SU-DHL-6 (cell line): ENCODE data around the gene LRRC1.

ENCODE experiments used
- H2AFZ ChIP-seq: fragments of 200-600 bp; sonication (generic); 2 replicates; pipeline ENCODE4 v1.6.1; 2014; ENCODE audit warnings: low read depth, mild to moderate bottlenecking, moderate library complexity, mixed read lengths, antibody characterized with exemption, low read length; ENCODE audit not compliant: severe bottlenecking
- H3F3A ChIP-seq: fragments of 200-600 bp; shearing (Covaris generic); 2 replicates; pipeline ENCODE4 v1.6.0; 2016; ENCODE audit warnings: antibody characterized with exemption, mild to moderate bottlenecking; ENCODE audit not compliant: insufficient read depth
- H3K27ac ChIP-seq: fragments of 200-600 bp; sonication (generic); 2 replicates; pipeline ENCODE4 v1.5.1; 2016; ENCODE audit warnings: low read depth, mild to moderate bottlenecking, low read length, moderate library complexity, mixed read lengths
- H3K27me3 ChIP-seq: fragments of 200-600 bp; sonication (generic), shearing (Covaris generic); 2 replicates; pipeline ENCODE4 v1.6.0; 2014; ENCODE audit warnings: mild to moderate bottlenecking, low read length
- H3K36me3 ChIP-seq: fragments of 200-600 bp; sonication (generic); 2 replicates; pipeline ENCODE4 v1.6.1; 2014; ENCODE audit warnings: mild to moderate bottlenecking, low read length, mixed read lengths
- H3K4me2 ChIP-seq: fragments of 300-600, 200-600 bp; shearing (Covaris generic), sonication (generic); 2 replicates; pipeline ENCODE4 v1.6.0; 2014; ENCODE audit warnings: low read length, low read depth, mild to moderate bottlenecking; ENCODE audit not compliant: poor library complexity, severe bottlenecking
- H3K4me3 ChIP-seq: fragments of 200-600 bp; sonication (generic); 2 replicates; pipeline ENCODE4 v1.5.1; 2014; ENCODE audit warnings: antibody characterized with exemption, low read length, mild to moderate bottlenecking, mixed read lengths; ENCODE audit not compliant: insufficient read depth, poor library complexity, severe bottlenecking
- H3K79me2 ChIP-seq: fragments of 200-600 bp; sonication (generic); 2 replicates; pipeline ENCODE4 v1.6.1; 2014; ENCODE audit warnings: mild to moderate bottlenecking, low read length, moderate library complexity; ENCODE audit not compliant: insufficient read depth
- H3K9ac ChIP-seq: fragments of 200-600 bp; sonication (generic); 2 replicates; pipeline ENCODE4 v1.7.0; 2014; ENCODE audit warnings: mild to moderate bottlenecking, low read length
- H3K9me2 ChIP-seq: fragments of 200-600 bp; sonication (generic); replicated peaks from 2 replicates; pipeline ENCODE4 v1.6.1; 2014; ENCODE audit warnings: low read length; ENCODE audit not compliant: insufficient read depth
- H3K9me3 ChIP-seq: fragments of 200-600 bp; sonication (generic); 2 replicates; pipeline ENCODE4 v1.6.1; 2014; ENCODE audit warnings: low read length, mixed read lengths; ENCODE audit not compliant: insufficient read depth
- H4K20me1 ChIP-seq: fragments of 200-600 bp; sonication (generic); 2 replicates; pipeline ENCODE4 v1.6.1; 2014; ENCODE audit warnings: low read depth, mild to moderate bottlenecking, antibody characterized with exemption, low read length, moderate library complexity, mixed read lengths
- EZH2phosphoT487 ChIP-seq: fragments of 200-600 bp; sonication (generic), shearing (Covaris generic); conservative IDR thresholded peaks from 2 replicates; pipeline ENCODE4 v1.6.1; 2018; ENCODE audit warnings: mild to moderate bottlenecking, antibody characterized with exemption, low read length, moderate library complexity, mixed read lengths
- TF ChIP-seq, protein P1 (sequence below): fragments of 200-600 bp; sonication (generic); IDR thresholded peaks from one replicate; pipeline ENCODE4 v1.5.1; 2017; ENCODE audit warnings: antibody characterized with exemption, mild to moderate bottlenecking, low read length, moderate library complexity; ENCODE audit not compliant: insufficient read depth, poor library complexity, severe bottlenecking

Gene LRRC1

DNA sequence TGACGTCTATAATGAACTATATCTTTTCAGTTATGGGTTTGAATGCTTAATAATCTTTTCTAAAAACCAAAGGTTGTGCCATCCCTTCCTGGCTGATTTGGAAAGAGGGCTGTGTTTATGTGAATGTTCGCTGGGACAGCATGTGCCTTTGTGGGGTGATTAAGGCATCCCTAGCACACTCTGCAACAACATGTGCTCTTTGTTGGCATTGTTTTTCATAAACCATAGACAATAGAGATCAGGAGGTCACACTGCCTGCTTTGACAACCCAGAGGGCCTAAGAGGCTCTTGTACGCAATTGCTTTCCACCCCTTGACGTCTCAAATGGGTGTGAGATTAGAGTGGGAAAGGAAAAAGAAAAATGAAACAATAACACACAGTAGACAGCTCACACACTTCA lies 116.0 kb downstream of the LRRC1 start:
- Histone ChIP-seq H2AFZ (no peak overlapping the region), H3K9ac (no peak overlapping the region), H3K27me3 (no peaks in the 10 kb centered on the region), H3K4me3 (no peak overlapping the region), H3F3A (no peaks in the 10 kb centered on the region), H3K79me2 (no peaks in the 10 kb centered on the region), H3K9me2 (no peaks in the 10 kb centered on the region), H3K9me3 (no peaks in the 10 kb centered on the region), H4K20me1 (no peaks in the 10 kb centered on the region), H3K4me2 (no peak overlapping the region), H3K27ac (no peak overlapping the region), H3K36me3 (no peaks in the 10 kb centered on the region)
- TF ChIP-seq EZH2phosphoT487: no peak
- TF ChIP-seq, protein P1, sequence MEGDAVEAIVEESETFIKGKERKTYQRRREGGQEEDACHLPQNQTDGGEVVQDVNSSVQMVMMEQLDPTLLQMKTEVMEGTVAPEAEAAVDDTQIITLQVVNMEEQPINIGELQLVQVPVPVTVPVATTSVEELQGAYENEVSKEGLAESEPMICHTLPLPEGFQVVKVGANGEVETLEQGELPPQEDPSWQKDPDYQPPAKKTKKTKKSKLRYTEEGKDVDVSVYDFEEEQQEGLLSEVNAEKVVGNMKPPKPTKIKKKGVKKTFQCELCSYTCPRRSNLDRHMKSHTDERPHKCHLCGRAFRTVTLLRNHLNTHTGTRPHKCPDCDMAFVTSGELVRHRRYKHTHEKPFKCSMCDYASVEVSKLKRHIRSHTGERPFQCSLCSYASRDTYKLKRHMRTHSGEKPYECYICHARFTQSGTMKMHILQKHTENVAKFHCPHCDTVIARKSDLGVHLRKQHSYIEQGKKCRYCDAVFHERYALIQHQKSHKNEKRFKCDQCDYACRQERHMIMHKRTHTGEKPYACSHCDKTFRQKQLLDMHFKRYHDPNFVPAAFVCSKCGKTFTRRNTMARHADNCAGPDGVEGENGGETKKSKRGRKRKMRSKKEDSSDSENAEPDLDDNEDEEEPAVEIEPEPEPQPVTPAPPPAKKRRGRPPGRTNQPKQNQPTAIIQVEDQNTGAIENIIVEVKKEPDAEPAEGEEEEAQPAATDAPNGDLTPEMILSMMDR: no peak

DNA sequence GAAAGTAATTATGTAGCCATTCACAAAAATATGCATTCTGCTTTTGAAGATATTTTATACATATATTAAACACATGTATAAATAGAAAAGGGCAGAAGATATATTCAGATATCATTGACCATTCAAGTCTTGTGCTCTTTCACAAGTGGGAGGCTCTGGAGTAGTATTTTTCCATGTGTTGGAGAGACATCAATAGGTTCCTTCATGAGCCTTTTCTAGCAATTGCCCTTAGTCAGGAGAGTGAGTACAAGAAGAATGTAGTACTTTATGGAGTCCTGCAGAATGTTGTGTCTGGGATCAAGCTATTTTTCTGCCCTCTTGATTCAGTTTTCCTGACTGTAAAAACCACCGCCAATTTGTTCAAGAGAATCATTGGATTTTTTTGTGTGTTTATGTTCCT lies 117.9 kb downstream of the LRRC1 start:
- no peaks in the 10 kb centered on the region for H3K79me2 ChIP-seq
- no peak overlapping the region for H3K4me3 ChIP-seq
- H4K20me1 ChIP-seq: no peaks in the 10 kb centered on the region
- H3K9me2 ChIP-seq: no peaks in the 10 kb centered on the region
- no peak overlapping the region for H2AFZ ChIP-seq
- H3K27me3 ChIP-seq: no peaks in the 10 kb centered on the region
- no peak overlapping the region for H3K4me2 ChIP-seq
- H3K36me3 ChIP-seq: no peaks in the 10 kb centered on the region
- no peaks in the 10 kb centered on the region for H3K9me3 ChIP-seq
- H3K9ac ChIP-seq: no peak overlapping the region
- TF ChIP-seq, protein P1: no peak
- no peak for TF ChIP-seq EZH2phosphoT487
- no peaks in the 10 kb centered on the region for H3F3A ChIP-seq
- no peak overlapping the region for H3K27ac ChIP-seq

DNA sequence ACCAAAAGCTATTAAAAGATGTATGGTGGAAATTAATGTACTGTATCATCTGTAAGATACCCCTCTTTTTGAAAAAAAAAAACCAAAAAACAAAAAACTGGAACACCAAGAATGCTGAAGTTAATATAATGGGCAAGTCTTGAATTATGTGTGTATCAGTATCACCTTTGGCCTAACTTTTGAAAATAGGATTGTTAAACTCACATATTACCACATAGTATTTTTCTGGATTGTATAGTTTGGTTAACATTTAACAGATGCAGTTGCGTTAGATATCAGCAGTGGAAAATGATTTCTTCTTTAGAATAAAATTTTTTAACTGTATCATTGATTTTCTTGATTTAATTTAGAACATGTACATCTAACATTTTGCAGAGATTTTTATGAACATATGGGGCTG lies 118.5 kb downstream of the LRRC1 start:
- no peak overlapping the region for H3K27ac ChIP-seq
- no peak overlapping the region for H3K4me3 ChIP-seq
- H4K20me1 ChIP-seq: no peaks in the 10 kb centered on the region
- TF ChIP-seq EZH2phosphoT487: no peak
- TF ChIP-seq, protein P1: no peak
- no peak overlapping the region for H2AFZ ChIP-seq
- no peaks in the 10 kb centered on the region for H3K9me2 ChIP-seq
- H3K4me2 ChIP-seq: no peak overlapping the region
- H3K27me3 ChIP-seq: no peaks in the 10 kb centered on the region
- no peaks in the 10 kb centered on the region for H3K36me3 ChIP-seq
- no peaks in the 10 kb centered on the region for H3K79me2 ChIP-seq
- no peaks in the 10 kb centered on the region for H3K9me3 ChIP-seq
- no peaks in the 10 kb centered on the region for H3F3A ChIP-seq
- H3K9ac ChIP-seq: no peak overlapping the region
